HG03280 (cell line): ENCODE results near the gene DAPK2.
"Not testable (repeated sequence)": the region's sequence is repeated elsewhere in the genome, so short reads cannot be mapped to it uniquely, and the experiment has no call there.

Experiments
- ATAC-seq: cut with Tn5 transposase; IDR thresholded peaks from one replicate; pipeline ENCODE4 v1.9.1; 2021; ENCODE audit warnings: mild to moderate bottlenecking, moderate library complexity; ENCODE audit not compliant: unreplicated experiment

The DAPK2 gene

DNA sequence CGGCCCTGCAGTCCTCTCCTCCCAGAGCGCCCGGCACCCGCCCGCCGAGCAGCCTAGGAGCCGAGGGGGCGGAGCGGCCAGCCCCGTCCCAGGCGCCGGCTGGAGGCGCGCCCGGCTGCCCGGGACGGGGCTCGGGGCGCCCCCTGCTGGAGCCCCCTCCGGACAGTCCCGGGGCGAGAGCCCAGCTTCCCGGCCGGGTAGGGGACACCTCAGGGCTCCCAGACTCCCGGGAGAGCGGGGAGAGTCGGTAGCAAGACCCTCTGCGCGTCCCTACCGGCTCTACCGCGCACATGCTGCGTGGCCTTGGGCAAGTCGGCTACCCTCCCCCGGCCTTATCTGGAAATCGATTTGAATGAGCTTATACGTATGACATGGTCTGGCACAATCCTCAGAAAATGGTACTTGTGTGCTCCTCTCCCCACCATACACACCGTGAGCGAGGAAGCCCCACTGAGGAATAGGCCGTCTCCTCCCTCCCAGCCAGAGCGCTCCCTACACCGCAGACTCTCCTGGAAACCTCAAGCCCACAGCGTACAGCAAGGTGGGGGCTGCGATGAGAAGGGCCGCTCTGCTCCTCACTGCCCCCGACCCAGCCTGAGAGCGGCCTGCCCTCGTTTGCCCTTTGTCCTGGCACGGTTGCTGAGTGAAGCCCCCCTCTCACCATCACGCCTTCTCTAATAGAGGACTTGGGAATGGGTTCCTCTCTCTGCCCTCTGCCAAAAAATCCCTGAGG, at the start of gene DAPK2:
Gene DAPK2 (minus strand): TSS at position 65 of the 733 bp plus-strand sequence. CDS start 6,224 bp downstream, outside the sequence.
- peak; percentile 62 for ATAC-seq

DNA sequence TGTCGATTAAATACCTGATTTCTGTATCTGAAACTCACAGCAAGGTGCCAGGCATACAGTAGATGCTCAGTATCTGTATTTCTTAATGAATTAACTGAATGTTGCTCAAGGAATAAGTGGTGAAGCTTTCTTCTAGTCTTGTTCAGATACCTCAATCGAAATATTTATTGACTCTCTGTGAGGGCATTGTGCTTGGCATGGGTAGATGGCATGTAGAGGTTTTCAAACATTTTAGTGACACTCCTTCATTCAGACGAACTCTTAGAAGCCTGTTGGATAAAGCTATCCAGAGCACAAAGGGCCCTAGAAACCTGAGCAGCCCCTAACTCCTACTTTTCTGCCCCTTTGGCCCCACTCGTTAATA, 49.1 kb upstream of the DAPK2 start:
- ATAC-seq: no peak

DNA sequence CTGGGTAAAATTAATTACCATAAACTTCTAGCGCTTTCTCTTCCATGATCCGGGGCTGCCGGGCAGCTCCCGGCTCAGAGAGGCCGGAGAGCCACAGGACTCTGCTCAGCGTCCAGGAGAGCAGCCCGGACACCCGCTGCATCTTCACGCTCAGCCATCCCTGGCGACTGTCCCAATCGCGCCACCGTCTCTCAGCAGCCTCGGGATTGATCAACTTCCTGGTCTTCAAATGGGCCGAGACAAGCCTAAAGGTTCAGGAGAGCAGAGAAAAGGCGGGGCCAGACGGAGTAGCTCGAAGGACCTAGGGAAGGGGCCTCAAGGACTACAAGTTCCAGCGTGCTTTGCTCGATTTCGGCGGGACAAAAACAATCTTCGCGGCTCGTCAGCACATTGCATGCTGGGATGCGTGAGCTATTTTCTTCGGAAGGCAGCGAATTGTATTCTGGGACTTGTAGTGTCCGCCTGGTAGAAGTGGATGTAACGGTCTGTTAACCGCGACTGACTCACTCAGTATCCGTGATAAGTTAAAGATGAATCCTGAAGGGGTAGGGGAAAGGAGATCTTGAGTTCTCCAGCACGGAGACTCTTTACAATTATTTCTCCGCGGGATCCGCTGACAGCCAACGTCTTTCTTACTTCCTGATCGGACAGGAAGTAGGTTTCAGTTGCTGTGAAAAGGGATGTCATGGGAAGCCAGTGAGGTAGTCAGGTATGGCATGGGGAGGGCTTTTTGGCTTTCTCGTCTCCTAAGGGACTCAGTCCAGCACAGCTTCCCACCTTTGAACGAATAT, 47.5 kb upstream of the DAPK2 start, which contains the start of gene CIAO2A:
Gene CIAO2A (minus strand): TSS at position 212 of the 791 bp plus-strand sequence. CDS start 70 bp downstream, at position 142.
- ATAC-seq: peak; percentile 67

DNA sequence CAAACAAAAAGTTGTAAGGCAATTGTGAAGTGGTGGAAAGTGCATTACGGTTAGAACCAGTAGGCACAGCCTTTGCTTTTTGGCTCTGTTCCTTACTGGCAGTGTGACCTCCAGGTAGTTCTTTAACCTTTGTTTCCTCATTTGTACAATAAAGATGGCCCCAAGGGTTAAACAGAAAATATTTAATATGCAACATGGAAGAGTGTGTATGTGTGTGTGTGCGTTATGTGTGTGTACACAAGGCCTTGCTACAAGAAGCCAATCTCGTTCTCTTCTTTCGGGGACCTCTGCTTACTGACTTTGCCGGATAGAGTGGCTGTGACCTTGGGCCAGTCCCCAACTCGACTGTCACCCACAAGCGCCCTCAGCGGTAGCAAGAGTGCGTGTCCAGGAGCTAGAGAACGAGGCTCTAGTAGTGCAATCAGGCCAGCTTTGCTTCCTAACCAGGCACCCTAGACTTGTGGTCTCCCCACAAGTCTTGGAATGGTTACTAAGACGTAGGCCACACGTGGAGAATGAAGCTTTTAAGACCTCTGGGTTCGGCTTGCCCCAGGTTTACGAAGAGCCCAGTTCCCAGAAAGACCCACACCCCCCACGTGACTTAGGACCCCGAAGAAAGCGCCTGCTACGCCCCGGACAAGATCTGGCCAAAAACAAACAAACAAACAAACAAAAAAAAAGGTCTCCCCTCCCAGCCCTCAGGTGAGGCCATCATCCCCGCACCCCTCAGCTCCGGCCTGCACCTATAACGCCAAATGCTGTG, 46.8 kb upstream of the DAPK2 start:
- ATAC-seq: peak; percentile 27

DNA sequence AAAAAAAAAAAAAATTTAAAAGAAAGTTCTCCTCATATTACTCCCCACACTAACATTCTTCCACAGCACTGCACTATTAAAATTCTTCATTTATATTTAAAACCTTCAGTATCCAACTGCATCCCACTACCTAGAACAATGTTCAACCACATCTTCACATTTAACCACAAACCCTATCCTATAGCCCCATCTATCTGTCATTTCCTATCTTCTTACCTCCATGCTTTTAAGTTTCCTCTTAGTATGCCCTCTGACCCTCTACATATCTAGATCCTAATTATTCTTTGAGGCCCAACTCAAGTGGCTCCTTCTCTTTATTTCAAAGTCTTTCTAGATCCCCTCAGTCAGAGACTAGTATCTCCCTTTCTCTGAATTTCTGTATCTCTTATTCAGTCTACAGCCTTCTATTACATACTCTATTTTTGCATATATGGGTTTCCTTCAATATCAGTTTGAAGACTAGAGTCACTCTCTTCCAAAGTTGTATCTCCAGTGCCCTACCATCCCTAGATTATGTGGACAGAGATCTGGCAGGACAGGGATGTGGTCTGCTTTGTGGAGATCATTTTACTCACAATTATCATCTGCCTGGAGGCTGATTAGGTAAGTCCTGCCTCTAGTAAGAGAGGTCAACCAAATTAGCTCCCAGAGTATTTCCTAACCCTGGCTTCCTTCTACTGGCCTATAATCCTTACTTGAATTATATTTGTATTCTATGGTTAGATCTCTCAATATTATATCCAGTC, 46.0 kb upstream of the DAPK2 start:
- ATAC-seq: no peak

DNA sequence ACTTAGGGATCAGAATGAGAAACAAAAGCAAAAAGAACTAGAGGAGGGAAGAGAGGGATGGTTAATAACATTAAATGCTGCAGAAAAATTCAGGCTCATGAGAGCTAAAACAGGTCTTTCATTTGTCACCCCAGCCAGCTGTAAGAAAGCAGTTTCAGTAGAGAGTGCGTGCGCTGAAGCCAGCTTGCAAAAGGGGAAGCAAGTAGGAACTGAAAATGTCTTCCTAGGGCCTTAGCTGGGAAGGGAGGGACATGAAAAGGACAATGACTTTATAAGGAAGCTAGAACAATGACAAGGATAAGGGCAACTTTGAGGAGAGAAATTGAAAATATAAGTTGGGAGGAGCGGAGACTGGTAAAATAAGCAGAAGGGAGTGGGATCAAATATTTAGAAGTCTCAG, 44.2 kb upstream of the DAPK2 start:
- ATAC-seq: no peak

DNA sequence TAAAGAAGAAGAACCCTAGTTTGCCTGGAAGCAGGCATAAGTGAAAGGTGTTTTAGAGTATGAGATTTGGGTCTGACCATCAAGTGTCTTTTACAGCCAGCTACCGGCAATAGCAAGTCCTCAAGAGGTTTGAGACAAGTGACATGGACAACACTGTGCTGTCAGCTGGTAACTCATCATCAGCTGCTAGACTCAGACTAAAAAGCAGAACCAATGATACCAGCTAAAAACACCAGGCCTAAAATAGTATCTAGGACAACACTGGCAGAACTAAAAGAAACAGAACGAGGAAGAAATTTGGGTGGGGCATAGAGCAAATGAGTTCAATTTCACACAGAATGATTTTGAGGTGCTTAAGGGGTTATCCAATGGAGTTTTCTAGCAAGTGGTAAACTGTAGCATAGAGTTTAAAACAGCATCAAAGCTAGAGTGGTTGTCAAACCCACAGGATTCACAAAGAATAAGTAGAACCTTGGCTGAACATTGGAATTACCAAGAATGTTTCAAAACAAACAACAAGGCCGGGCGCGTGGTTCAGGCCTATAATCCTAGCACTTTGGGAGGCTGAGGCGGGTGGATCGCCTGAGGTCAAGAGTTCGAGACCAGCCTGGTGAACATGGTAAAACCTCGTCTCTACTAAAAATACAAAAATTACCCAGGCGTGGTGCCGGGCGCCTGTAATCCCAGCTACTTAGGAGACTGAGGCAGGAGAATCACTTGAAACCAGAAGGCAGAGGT, 43.4 kb upstream of the DAPK2 start:
- ATAC-seq: no peak

DNA sequence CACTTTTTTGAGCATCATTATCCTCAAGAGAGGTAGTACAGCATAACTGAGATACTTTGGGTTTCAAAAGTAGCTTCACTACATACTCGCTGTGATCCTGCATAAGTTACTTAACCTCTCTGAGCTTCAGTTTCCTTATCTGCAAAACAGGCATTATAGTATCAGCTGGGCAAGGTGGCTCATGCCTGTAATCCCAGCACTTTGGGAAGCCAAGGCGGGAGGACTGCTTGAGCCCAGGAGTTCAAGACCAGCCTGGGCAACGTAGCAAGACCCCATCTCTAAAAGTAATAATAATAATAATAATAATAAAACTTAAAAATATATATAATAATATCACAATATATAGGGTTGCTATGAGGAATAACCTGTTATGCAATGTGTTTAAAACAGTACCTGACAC, 36.5 kb upstream of the DAPK2 start:
- no peak for ATAC-seq

DNA sequence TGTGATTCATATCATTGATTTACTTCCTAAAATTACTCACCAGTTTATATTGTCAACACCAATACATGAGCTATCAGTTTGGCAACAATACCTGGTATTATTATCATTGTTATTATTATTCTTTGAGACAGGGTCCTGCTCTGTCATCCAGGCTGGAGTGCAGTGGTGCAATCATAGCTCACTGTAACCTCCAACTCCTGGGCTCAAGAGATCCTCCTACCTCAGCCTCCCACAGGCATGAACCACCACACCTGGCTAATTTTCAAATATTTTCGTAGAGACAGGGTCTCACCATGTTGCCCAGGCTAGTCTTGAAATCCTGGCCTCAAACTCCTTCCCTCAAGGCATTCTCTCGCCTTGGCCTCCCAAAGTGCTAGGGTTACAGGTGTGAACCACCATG, 27.2 kb upstream of the DAPK2 start:
- ATAC-seq: not testable (repeated sequence)

DNA sequence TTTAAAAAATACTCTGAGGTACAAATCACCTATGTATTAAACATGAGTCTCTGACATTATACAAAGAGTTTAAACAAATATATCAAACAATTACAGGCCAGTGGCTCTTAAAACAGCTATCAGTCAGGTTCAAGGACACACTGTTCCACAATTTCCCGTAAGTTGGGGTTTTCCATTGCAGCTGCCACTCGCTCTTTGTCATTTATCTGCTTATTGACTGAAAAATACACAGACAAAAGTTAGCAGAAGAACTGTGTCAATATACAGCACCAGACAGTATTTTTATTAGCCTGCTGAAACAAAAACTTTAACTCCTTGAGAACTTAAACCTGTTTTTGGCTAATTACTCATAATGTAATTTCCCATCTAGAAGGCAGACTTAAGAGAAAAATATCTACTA, 26.5 kb upstream of the DAPK2 start:
- no peak for ATAC-seq

DNA sequence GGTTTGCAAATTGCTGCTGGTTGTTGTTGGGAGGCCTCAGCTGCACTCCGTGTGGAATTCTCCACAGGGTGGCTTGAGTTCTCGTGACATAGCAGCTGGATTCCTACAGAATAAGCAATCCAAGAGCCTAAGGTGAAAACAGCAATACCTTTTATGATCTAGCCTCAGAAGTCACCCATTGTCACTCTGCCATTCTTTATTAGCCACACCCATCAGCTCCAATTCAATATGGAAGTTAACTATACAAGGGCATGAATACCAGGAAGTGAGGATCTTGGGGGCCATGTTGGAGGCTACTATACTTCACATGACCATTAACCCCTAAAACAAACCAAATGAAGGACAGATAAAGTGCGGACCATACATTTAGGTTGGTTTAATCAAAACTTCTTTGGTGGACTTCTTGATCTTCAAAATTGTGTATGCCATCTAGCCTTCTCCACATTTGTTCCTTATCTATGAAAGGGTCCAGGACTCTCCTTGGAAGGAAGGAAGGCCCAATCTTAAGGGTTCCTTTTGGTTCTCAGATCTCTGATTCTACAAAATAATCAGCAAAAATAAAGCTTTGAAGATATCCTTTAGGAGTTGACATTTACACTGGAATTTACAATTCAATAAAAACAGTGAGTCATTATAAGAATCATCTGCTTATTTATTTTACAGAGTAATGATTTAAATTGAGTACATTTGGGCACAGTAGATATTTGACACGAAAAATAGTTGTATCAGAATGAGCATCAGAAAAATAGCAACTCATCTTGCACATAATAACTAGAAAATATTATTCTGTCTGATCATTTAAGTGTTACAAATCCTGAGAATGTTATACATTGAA, 25.9 kb upstream of the DAPK2 start:
- ATAC-seq: no peak

DNA sequence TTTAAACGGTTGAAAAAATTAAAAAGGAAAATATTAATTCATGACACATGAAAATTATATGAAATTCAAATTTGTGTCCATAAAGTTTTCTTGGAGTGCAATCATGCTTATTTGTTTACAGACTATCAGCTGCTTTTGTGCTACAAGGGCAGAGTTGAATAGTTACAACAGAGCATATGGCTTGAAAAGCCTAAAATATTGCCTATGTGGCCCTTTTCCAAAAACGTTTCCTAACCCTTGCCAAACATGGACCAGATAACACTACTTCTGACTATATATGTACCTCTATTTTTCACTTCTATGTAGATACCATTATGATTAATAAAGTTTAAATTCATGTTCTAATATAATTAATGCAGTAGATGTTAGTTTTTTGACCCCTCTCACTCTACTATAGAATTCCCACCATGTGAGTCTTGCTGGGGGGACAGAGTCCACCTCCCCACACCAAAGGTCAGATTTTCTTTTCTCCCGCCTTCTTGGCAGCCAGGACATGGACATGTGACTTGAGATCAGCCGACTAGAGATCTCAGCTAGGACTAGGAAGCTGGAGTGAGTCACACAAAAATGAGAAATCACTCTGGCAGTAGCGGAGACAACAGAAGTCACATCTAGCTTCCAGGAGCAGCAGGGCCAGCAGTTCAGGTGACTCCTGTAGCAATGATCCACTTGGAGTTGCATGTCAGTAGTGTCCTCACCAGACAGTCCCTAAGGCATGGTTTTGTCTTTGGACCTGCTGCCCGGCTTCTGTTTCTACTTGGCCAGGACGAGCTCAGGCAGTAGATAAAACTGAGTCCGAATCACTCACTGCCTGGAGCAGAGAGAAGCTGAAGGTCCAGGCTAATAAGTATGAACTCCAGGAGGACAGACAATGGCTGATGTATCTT, 24.9 kb upstream of the DAPK2 start:
- no peak for ATAC-seq

DNA sequence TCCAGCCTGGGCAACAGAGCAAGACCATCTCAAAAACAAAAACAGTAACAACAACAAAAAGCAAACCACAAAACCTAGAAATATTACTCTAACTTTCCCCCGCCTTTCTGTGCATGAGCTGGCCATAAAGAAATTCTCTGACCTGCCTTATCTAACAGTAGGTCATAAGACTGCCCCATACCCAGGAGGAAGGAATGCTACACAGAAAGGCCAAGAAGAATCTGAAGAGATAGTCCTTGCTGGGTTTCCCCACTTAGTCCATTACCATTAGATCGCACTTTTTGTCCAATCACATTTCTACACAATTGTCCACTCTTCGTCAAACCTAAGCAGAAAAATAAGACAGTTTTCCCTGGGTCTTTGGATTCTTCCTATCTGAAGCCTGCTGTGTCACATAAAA, 23.8 kb upstream of the DAPK2 start:
- ATAC-seq: no peak

DNA sequence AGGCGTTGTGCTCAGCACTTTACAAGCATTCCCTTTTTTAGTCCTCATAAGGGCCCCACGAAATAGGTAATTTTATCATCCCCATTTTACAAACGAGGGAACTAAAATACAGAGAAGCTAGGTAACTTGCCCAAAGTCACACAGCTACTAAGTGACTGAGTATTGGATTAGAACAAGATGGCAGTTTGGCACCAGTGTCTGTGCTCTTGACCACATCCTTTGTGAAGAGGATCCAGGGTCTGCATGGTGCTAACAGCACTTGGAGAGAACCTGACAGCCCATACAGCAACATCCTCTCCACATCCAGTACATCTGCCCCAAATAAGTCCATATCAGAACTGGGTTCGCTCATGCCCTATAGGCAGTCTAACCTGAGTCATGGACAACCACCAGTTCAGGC, 21.8 kb upstream of the DAPK2 start:
- no peak for ATAC-seq

DNA sequence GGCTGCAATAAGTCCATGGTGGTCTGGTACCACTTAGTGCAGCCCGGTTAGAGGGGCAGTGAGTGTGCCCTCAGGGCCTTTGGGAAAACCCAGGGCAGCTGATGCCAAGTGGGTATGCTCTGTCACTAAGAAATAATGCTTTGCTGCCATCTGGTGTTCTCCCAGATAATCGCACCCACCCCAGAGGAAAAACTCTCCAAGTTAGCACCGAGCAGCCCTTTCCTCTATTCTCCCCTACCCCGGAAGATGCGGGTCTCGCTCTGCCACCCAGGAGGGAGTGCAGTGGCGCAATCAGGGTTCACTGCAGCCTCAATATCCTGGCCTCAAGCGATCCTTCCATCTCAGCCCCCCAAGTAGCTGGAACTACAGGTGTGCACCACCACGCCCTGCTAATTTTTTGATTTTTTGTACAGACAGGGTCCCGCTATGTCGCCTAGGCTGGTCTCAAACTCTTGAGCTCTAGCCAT, 21.3 kb upstream of the DAPK2 start:
- no peak for ATAC-seq

DNA sequence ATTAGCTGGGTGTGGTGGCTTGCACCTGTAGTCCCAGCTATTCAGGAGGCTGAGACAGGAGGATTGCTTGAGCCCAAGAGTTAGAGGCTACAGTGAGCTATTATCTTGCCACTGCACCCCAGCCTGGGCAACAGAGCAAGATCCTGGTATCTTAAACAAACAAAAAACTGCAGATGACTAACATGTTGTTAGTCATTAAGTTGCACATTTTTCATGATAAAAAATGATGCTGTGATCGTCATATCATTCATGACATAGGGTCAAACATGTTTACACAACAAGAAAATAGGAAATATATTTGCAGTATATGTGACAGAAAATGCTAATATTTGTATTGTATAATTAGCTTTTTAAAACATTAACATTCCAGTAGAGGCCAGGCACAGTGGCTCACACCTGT, 20.2 kb upstream of the DAPK2 start:
- no peak for ATAC-seq

DNA sequence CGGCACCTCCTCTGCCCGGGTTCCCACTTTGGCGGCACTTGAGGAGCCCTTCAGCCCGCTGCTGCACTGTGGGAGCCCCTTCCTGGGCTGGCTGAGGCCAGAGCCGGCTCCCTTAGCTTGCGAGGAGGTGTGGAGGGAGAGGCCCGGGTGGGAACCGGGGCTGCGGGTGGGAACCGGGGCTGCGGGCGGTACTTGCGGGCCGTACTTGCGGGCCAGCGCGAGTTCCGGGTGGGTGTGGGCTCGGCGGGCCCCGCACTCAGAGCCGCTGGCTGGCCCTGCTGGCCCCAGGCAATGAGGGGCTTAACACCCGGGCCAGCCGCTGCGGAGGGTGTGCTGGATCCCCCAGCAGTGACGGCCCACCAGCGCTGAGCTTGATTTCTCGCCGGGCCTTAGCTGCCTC, 14.4 kb upstream of the DAPK2 start:
- no peak for ATAC-seq

DNA sequence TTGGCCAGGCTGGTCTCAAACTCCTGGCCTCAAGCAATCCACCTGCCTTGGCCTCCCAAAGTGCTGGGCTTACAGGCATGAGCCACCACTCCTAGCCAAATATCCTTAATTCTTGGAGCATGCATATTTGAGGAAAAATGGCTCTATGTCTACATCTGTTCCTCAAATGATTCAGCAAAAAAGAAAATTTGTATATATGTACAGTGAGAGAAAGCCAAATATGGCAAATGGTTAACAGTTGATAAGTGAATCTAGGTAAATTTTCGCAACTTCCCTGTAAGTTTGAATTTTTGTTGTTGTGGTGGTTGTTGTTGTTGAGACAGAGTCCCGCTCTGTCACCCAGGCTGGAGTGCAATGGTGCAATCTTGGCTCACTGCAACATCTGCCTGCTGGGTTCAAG, 12.8 kb upstream of the DAPK2 start:
- ATAC-seq: not testable (repeated sequence)
